Neural progenitor cell (in vitro differentiated cells): ENCODE data around the gene CA10.

Experiments
- EZH2 ChIP-seq: fragments of 200-600 bp; sonication (generic); IDR thresholded peaks from 2 replicates; pipeline ENCODE4 v1.6.1; 2017; ENCODE audit warnings: antibody characterized with exemption, mild to moderate bottlenecking, moderate library complexity
- EZH2phosphoT487 ChIP-seq: fragments of 200-600 bp; sonication (generic); IDR thresholded peaks from 2 replicates; pipeline ENCODE4 v1.6.1; 2017; ENCODE audit warnings: antibody characterized with exemption
- TF ChIP-seq, protein P1 (sequence below): fragments of 200-600 bp; sonication (generic); IDR thresholded peaks from 2 replicates; pipeline ENCODE4 v1.5.1; 2017; ENCODE audit warnings: antibody characterized with exemption, mild to moderate bottlenecking

DNA sequence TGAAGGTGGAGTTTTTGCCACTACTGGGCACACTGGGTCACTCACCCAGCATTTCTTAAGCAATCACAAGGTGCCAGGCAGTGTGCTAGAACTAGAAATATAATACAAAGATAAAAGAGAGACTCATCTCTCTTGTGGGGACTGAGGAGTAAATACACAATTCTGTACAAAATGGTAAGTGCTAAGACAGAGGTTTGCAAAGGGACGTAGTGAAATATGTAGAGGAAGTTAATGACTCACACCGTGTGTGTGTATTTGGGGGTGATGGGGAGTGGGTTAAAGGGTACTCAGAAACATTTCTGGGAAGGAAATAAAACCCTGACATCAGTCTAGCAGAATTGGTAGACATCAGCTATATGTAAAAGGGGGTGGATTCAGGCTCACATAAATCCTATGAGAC, 389.3 kb downstream of the CA10 start:
- TF ChIP-seq, protein P1, sequence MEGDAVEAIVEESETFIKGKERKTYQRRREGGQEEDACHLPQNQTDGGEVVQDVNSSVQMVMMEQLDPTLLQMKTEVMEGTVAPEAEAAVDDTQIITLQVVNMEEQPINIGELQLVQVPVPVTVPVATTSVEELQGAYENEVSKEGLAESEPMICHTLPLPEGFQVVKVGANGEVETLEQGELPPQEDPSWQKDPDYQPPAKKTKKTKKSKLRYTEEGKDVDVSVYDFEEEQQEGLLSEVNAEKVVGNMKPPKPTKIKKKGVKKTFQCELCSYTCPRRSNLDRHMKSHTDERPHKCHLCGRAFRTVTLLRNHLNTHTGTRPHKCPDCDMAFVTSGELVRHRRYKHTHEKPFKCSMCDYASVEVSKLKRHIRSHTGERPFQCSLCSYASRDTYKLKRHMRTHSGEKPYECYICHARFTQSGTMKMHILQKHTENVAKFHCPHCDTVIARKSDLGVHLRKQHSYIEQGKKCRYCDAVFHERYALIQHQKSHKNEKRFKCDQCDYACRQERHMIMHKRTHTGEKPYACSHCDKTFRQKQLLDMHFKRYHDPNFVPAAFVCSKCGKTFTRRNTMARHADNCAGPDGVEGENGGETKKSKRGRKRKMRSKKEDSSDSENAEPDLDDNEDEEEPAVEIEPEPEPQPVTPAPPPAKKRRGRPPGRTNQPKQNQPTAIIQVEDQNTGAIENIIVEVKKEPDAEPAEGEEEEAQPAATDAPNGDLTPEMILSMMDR = no peak
- no peak for TF ChIP-seq EZH2phosphoT487
- TF ChIP-seq EZH2 = no peak
